Loucy (cell line): ENCODE measurements around the gene PRDM5.
A peak's percentile ranks its signal among the peaks of the same experiment; 100 is the strongest.

Experiments
- H2AFZ ChIP-seq: fragments of 200-600 bp; sonication (generic); 2 replicates; pipeline ENCODE4 v1.6.0; 2016; ENCODE audit warnings: antibody characterized with exemption, mild to moderate bottlenecking, low read length, moderate library complexity
- H3F3A ChIP-seq: fragments of 200-600 bp; 2 replicates; pipeline ENCODE4 v1.6.0; 2016; ENCODE audit warnings: antibody characterized with exemption, low read depth, mild to moderate bottlenecking
- H3K27me3 ChIP-seq: fragments of 200-600 bp; sonication (generic); 2 replicates; pipeline ENCODE4 v1.6.1; 2014; ENCODE audit warnings: low read length, mild to moderate bottlenecking; ENCODE audit not compliant: insufficient read depth, poor library complexity, severe bottlenecking
- H3K36me3 ChIP-seq: fragments of 200-600 bp; sonication (generic); 2 replicates; pipeline ENCODE4 v1.6.1; 2016; ENCODE audit warnings: low read length; ENCODE audit not compliant: insufficient read depth
- H3K4me1 ChIP-seq: fragments of 200-600 bp; sonication (generic); 2 replicates; pipeline ENCODE4 v1.5.1; 2014; ENCODE audit warnings: low read length, mild to moderate bottlenecking; ENCODE audit not compliant: insufficient read depth, poor library complexity, severe bottlenecking
- H3K4me2 ChIP-seq: fragments of 200-600 bp; sonication (generic); 2 replicates; pipeline ENCODE4 v1.6.0; 2014; ENCODE audit warnings: antibody characterized with exemption, low read length, low read depth, mild to moderate bottlenecking; ENCODE audit not compliant: poor library complexity, severe bottlenecking
- H3K4me3 ChIP-seq: fragments of 200-600 bp; sonication (generic); 2 replicates; pipeline ENCODE4 v1.5.1; 2014; ENCODE audit warnings: low read length, mild to moderate bottlenecking, mixed read lengths; ENCODE audit not compliant: poor library complexity, severe bottlenecking
- H3K79me2 ChIP-seq: fragments of 200-600 bp; sonication (generic); 2 replicates; pipeline ENCODE4 v1.6.1; 2014; ENCODE audit warnings: low read length; ENCODE audit not compliant: insufficient read depth
- H3K9ac ChIP-seq: fragments of 200-600 bp; sonication (generic); 2 replicates; pipeline ENCODE4 v1.6.0; 2014; ENCODE audit warnings: mild to moderate bottlenecking, low read depth, low read length, moderate library complexity; ENCODE audit not compliant: poor library complexity, severe bottlenecking
- H3K9me2 ChIP-seq: fragments of 200-600 bp; sonication (generic); replicated peaks from 2 replicates; pipeline ENCODE4 v1.6.1; 2016; ENCODE audit warnings: low read depth, low read length, mixed read lengths
- H3K9me3 ChIP-seq: fragments of 200-600 bp; sonication (generic); 2 replicates; pipeline ENCODE4 v1.6.1; 2014; ENCODE audit warnings: mild to moderate bottlenecking, antibody characterized with exemption, low read length, low read depth; ENCODE audit not compliant: insufficient read depth
- H4K20me1 ChIP-seq: fragments of 200-600 bp; sonication (generic); 2 replicates; pipeline ENCODE4 v1.6.0; 2014; ENCODE audit warnings: antibody characterized with exemption, low read length, mild to moderate bottlenecking; ENCODE audit not compliant: insufficient read depth, poor library complexity, severe bottlenecking
- EZH2phosphoT487 ChIP-seq: fragments of 200-600 bp; IDR thresholded peaks from 2 replicates; pipeline ENCODE4 v1.6.1; 2018; ENCODE audit warnings: antibody characterized with exemption, mild to moderate bottlenecking, moderate library complexity, borderline replicate concordance
- TF ChIP-seq, protein P1 (sequence below): fragments of 200-600 bp; sonication (generic); conservative IDR thresholded peaks from 2 replicates; pipeline ENCODE4 v1.5.1; 2014; ENCODE audit warnings: mild to moderate bottlenecking, antibody characterized with exemption, low read length

Gene PRDM5

DNA sequence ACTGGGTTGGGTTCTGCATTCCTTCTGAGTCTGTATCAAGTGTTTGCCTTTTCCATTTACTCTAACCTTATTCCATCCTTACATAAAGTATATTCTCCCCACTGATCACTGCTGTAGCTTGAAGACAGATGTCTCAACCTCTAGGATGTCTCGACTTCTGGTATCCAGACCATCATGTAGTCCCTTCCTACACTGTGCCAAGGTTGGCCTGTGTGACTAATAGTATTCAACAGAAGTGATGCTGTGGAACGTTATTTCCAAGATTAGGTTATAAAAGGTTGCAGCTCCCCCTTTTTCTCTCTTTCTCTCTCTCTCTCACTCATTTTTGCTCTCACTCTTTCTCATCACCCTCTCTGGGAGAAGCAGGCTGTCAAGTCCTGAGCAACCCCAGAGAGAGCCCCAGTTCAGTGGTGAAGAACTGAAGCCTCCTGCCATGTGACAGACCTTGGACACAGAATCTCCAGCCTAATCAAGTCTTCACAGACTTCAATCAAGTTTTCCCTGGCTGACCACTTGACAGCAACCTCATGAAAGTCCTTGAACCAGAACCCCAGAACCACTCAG, 75.4 kb downstream of the PRDM5 start:
- H4K20me1 ChIP-seq, result no peaks in the 10 kb centered on the region
- no peak for TF ChIP-seq EZH2phosphoT487
- TF ChIP-seq, protein P1, sequence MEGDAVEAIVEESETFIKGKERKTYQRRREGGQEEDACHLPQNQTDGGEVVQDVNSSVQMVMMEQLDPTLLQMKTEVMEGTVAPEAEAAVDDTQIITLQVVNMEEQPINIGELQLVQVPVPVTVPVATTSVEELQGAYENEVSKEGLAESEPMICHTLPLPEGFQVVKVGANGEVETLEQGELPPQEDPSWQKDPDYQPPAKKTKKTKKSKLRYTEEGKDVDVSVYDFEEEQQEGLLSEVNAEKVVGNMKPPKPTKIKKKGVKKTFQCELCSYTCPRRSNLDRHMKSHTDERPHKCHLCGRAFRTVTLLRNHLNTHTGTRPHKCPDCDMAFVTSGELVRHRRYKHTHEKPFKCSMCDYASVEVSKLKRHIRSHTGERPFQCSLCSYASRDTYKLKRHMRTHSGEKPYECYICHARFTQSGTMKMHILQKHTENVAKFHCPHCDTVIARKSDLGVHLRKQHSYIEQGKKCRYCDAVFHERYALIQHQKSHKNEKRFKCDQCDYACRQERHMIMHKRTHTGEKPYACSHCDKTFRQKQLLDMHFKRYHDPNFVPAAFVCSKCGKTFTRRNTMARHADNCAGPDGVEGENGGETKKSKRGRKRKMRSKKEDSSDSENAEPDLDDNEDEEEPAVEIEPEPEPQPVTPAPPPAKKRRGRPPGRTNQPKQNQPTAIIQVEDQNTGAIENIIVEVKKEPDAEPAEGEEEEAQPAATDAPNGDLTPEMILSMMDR, result no peak
- no peak overlapping the region for H3K4me3 ChIP-seq
- H3K36me3 ChIP-seq, result no peaks in the 10 kb centered on the region
- H3K9me3 ChIP-seq, result no peaks in the 10 kb centered on the region
- H3F3A ChIP-seq, result no peaks in the 10 kb centered on the region
- no peak overlapping the region for H3K9ac ChIP-seq
- no peaks in the 10 kb centered on the region for H3K27me3 ChIP-seq
- H3K4me2 ChIP-seq, result no peak overlapping the region
- H3K79me2 ChIP-seq, result no peaks in the 10 kb centered on the region
- no peak overlapping the region for H2AFZ ChIP-seq
- H3K4me1 ChIP-seq, result no peaks in the 10 kb centered on the region
- no peaks in the 10 kb centered on the region for H3K9me2 ChIP-seq

- H3K9ac ChIP-seq, result no peak overlapping the region
- H3K9me2 ChIP-seq, result no peaks in the 10 kb centered on the region
- no peaks in the 10 kb centered on the region for H3K36me3 ChIP-seq
- H4K20me1 ChIP-seq, result no peaks in the 10 kb centered on the region
- no peak for TF ChIP-seq EZH2phosphoT487
- TF ChIP-seq, protein P1, result no peak
- H3K4me2 ChIP-seq, result no peak overlapping the region
- no peak overlapping the region for H2AFZ ChIP-seq
- H3K4me3 ChIP-seq, result no peak overlapping the region
- no peaks in the 10 kb centered on the region for H3K4me1 ChIP-seq
- no peaks in the 10 kb centered on the region for H3K27me3 ChIP-seq
- no peaks in the 10 kb centered on the region for H3F3A ChIP-seq
- no peaks in the 10 kb centered on the region for H3K79me2 ChIP-seq
- H3K9me3 ChIP-seq, result peaks cover 3% of the 10 kb centered on the region; the same call in 1 of the 2 replicates
These were observed 78.0 kb downstream of the PRDM5 start for GRCh38 chr4:120844528-120844921.

GRCh38 chr4:120843849-120844527, 78.5 kb downstream of the PRDM5 start:
- no peaks in the 10 kb centered on the region for H3K36me3 ChIP-seq
- no peak for TF ChIP-seq EZH2phosphoT487
- TF ChIP-seq, protein P1, result peak; percentile 35; the same call in 1 of the 2 replicates
- no peaks in the 10 kb centered on the region for H3K27me3 ChIP-seq
- H3K79me2 ChIP-seq, result no peaks in the 10 kb centered on the region
- peaks cover 3% of the 10 kb centered on the region; the same call in 1 of the 2 replicates for H3K9me3 ChIP-seq
- H3F3A ChIP-seq, result no peaks in the 10 kb centered on the region
- H4K20me1 ChIP-seq, result no peaks in the 10 kb centered on the region
- H3K4me3 ChIP-seq, result no peak overlapping the region
- no peak overlapping the region for H3K4me2 ChIP-seq
- no peaks in the 10 kb centered on the region for H3K4me1 ChIP-seq
- no peak overlapping the region for H3K9ac ChIP-seq
- no peak overlapping the region for H2AFZ ChIP-seq
- no peaks in the 10 kb centered on the region for H3K9me2 ChIP-seq
